Stimulated activated CD8-positive, alpha-beta memory T cell treated with anti-CD3 and anti-CD28 coated beads, Interleukin-12 subunit alpha, Interleukin-12 subunit beta, amount 100 ng/mL, for 4 hours (primary cell): ENCODE results near the gene SIX4.
"Not testable (repeated sequence)": the region's sequence is repeated elsewhere in the genome, so short reads cannot be mapped to it uniquely, and the experiment has no call there.

ENCODE experiments used
- DNase-seq: peaks from one replicate; pipeline ENCODE4 v3.0.0-alpha.2; 2020; ENCODE audit warnings: low read depth

SIX4 gene

DNA sequence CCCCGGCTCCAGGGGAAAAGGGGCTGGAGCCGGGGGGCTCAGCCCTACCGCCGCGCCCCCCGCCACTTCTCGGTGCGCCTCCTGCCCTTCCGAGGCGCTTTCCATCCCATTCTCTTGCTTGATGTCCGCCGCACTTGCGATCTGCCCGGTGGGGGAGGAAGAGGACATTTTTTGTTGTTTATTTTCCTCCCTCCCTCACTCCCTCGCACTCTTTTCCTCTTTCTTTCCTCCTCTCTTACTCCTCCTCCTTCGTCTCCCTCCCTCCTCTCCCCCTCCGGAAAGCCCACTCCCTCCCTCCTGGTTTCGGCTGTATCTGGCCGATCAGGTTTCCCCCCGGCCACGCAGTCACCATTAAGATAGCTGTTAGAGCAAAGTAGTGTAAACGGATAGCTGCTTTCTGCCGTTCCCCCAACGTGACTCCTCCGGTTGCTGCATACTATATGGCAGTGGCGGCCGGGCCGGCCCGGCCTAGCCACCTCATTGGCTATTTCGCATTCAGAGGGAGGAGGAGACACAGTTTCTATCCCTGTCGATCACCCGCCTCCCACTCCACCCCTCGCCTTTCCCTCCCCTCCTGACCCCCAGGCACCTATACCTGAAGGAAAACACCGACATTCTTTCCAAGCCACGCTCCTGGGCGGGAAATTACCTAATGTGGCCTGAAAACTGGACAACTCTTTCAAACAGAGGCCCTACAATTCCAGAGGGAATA, at the start of gene SIX4:
SIX4 (minus strand) TSS at position 445 of the 712 bp plus-strand sequence; CDS start at position 168, 277 bp downstream.
- DNase-seq: no peak

DNA sequence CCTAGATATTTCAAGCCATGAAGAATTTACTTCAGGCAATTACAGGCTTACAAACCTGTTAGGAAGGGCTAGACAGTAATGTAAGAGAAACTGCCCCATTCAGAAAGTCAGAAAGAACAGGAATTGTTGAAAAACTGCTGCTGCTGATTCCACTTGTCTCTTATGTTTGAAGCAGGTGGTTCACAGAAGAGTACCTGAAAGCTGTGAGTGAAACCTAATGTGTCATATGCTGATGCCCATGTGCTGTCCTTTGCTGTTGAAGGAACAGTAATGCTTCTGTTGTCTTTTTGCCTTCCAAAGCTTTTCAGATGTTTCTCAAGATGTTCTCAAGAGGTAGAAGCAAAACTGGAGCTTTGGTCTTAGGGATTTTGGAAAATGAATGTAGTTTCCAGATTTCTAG, 49.4 kb upstream of the SIX4 start:
- DNase-seq: no peak

DNA sequence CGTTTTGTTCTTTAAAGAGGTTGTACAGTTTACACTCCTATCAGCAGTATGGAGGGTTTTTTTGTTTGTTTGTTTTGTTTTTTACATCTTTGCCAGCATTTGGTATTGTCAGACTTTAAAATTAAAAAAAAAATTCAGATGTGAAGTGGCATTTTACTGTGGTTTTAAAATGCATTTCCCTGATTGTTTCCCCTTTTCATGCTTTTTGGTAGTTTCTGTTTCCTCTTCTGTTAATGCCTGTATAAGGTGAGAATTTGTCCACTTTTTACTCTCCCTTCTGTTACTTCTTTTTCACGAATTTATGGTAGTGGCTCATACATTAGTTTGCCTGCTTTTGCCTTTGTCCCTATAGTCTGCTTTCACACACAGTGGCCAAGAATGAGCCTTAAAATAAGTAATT, 47.0 kb upstream of the SIX4 start:
- DNase-seq: no peak

DNA sequence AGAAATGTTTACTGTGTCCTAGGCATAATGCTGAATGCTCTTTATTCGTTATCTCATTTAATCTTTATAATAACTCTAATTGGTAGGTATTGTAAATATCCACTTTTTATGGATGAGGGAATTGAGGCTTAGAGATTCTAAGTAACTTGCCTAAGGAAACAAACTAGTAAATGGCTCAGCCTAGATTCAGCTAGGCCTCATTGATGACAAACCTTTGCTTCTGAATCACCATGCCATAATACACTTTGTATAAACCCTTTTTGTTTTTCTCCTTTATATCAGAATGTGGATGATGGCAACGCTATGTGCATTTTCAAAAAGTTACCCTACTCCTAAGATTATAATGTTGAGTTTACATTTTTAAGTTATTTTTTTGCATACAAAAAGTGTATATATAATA, 44.5 kb upstream of the SIX4 start:
- no peak for DNase-seq

DNA sequence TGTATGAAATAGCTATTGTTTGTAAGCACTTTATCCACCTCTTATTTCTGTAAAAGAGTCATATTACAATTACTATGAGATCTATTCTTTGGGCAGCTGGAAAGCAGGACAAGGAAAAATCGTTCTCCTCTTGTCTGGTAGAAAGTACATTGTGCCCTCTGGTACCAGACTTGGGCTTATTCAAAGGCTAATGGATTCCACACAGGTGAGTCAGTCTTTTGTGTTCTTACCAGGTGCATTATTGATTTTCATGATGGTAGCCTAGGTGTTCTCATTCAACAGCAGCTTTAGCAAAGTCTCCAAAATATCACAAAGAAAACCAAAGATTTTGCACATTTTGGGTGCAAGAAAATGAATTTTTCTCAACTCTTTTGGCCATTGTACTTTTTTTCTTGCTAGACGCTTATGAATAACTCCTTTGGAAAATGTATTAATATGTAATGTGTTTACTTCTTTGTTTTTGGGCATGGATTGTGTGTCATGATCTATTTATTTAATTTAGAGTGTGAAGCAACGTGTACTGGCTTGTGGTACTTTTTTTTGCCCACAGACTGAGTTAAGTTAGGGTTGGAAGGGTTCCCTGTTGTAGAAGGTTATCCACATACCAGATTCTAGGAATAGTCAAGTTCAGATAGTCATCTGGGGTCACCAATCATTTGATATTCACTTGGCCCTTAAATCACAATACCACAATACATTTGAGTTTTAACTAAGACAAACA, 36.7 kb upstream of the SIX4 start:
- DNase-seq: no peak

DNA sequence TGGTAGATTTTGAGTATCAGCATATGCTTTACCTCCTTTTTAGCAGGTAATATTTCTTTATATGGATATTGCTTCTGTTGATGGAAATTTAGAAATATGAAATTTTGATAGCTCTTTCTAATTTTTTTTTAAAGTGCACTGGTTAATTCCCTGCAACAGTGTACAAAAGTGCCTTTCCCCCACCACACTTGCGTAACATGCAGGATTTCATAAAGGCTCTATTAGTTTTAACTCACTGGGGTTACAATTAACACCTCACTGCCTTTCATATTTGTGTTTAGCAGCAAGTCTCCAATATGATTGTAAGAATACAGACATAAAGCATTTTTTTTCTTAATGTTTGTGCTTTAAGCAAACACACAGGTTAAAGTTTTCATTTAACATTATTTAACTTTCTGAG, 36.1 kb upstream of the SIX4 start:
- no peak for DNase-seq

DNA sequence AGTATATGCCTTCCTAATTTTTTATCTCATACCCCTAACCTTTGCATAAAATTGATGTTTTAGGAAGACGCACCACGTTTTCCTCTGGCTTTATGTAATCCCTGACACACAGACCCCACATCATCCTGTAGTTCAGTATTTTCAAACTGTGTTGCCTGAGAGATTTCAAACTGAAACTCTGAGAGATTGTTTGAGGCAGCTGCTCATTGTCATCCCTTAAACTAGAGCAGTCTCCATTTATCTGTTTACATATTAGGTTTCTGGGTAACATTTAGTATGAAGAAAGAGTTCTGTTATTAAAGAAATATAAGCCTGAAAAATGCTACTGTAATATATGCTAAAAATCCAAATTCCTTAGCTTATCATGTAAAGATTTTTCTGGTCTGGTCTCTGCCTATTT, 34.7 kb upstream of the SIX4 start:
- DNase-seq: no peak

DNA sequence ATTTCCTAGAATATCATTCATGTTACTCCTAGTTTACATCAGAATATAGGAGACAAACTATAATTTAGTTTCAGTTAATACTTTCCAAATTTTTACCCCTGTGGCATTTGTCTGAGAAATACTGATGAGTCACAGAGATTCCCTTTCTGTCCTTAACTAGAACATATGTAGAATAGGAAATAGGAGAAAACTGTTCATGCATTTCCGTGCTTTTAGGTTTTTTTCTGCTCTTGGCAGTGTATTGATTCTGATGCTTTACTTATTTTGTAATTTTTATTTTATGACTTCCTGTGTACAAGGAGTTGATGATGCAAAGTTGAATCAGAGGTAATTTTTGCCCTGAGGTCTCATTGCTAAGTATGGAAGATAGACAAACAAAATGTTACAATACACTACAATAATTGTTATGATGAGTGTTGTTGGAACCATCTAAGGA, 33.4 kb upstream of the SIX4 start:
- no peak for DNase-seq

DNA sequence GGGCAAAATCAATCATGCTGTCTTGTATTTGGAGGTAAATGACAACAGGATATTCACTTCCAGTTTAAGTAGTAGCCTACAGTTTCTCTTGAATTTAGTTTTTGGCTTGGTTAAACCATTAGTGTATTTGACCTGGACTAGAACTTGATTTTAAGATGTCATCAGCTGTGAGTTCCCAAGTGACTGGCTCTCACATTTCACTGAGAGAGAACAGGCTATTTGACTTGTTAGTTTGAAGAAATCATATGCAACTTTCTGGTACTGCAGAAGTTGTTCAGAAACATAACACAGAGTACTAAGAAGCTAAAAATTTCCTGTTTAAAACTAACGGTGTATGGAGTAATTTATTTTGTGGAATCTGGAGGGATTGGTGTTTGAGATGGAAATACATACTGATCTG, 32.7 kb upstream of the SIX4 start:
- DNase-seq: no peak

DNA sequence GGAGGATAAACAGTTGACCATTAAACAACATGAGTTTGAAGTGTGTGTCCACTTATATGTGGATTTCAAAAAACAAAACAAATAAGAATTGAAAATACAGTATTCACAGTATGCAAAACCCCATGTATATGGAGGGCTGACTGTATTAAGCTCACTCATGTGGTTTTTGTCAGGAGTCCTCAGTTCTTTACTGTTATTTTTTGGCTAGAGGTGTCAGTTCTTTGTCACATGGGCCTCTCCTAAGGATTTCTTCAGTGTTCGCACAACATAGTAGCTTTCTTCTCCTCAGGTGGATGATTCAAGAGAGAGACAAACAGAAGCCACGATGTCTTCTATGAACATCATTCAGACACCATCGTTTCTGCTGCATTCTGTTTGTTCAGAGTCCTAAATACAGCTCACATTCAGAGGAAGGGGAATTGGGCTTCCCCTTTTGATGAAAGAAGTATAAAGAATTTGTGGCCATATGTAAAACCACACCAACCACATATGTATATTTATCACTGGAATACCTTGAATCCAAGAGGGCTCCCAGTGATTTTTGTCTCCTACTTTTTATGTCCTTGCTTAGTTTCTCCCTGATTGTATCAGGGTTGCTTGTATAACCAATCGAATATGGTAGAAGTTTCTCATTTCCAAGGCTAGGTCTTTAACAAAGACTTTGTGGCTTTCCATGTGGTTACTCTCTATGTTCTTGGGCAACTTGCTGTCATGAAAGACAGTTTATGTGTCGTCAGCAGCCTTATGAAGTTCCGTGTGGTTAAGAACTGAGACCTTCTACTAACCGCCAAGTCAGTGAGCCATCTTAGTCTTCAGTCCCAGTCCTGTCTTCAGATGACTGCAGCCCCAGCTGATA, 29.3 kb upstream of the SIX4 start:
- peak; percentile 23 for DNase-seq

DNA sequence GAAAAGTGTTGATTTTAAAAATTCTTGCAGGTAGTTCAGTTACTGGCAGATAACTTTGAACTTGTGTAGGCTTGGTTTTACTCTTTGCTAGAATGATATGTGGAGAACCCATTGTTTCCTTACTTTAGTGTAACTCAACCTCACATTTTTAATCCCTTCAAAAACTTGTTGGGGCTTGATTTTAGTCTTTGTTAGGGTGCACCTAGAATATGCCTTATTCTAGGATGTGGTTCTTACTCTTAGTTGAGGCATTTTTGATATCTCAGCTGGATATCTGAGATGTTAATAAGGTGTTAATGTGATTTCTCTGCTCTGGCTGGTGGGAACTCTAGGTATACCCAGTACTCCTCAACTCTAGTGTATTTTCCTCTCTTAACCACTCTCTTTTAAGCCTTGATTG, 20.4 kb upstream of the SIX4 start:
- DNase-seq: no peak

DNA sequence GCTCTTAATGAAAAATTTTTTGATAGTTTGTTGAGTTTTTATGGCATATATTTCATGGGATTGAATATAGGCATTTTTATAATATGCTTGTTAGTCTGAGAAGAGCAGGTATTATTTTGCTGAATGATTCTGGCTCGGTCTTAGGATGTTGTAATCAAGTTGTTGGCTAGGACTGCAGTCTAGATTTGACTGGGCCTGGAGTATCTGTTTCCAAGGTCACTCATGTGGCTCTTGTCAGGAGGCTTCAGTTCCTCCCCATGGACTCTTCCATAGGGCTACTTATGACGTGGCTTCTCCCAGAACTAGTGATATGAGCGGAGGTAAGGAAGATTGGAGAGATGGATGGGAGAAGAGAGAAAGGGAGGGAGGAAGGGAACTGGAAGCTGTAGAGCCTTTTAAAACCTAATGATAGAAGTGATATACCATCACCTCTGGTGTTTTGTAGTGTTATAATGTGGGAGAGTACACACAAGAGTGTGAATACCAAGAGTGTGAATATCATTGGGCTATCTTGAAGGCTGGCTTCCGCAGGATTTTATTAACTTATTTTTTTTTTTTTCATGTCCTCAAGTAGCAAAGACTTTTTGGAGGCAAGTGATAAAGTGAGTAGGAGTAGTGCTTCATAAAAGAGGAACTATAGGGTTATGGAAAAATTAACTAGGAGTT, 14.8 kb upstream of the SIX4 start:
- DNase-seq: no peak

DNA sequence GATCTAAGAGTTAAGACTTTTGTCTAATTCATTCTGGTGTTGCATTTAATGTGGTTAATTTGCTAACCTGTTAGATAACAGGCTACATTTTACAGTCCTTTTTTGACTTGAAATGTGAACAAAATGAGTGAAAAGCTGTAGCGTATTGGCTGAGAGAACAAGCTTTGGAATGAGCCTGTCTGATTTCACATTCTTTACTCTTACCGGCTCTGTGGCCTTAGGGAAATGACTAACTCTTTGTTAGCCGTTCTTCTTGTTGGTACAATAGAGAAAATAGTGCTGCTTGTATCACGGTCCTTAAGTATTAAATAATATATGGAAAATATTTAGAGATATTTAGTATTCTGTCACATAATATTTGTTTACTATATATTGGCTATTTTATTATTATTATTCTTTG, 12.3 kb upstream of the SIX4 start:
- no peak for DNase-seq

DNA sequence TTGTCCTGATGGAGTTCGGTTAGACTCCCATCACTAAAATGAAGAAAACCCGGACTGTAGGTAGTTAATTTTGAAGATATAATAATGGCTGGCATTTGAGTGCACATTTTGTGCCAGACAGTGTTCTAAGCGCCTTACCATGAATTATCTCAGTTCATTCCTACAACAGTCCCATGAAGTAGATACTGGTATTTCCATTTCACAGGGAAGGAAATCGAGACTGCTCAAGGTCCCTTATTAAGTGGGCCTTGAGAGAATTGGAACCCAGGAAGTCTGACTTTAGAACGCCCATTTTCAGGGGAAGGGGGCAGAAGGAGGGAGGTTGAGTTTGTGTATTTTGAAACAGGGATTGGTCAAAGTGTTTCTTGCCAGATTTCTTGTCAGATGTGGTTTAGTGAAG, 11.3 kb upstream of the SIX4 start:
- DNase-seq: no peak

DNA sequence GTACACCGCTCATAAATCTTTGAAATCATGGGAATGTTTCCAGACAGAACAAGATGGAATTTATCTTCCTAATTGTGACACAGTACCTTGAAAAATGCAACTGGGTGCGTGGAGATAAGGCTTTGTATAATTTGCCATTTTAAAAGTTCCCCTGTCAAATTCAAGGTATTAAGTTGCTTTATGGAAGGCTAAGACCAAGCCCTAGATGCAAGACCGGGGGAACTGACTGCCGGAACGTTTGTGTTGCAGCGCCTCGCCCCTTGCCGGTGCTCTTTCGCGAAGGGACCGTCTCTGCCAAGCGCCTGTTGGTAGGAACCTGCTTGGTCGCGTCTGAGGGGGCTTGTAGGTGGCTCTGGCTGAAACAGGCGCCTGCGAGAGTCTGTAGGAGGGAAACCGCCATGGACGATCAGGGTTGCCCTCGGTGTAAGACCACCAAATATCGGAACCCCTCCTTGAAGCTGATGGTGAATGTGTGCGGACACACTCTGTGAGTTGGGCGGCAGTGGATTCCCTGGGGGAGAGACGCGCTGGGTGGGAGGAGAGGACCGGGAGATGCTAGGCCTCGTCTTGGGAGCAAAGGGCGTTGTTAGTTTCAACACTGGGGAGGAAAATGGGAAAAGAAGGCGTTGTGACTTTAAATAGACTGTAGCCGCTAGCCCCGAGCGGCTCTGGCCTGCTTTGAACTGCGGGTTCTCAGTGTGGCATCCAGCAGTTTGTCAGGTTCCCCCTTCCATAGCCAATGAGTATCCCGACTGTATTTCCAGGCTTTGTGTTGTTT, 10.5 kb upstream of the SIX4 start, which contains the start of gene MNAT1:
MNAT1 (plus strand) TSS at position 297 of the 778 bp plus-strand sequence; CDS start at position 399, 102 bp downstream.
- peak; percentile 62 for DNase-seq

DNA sequence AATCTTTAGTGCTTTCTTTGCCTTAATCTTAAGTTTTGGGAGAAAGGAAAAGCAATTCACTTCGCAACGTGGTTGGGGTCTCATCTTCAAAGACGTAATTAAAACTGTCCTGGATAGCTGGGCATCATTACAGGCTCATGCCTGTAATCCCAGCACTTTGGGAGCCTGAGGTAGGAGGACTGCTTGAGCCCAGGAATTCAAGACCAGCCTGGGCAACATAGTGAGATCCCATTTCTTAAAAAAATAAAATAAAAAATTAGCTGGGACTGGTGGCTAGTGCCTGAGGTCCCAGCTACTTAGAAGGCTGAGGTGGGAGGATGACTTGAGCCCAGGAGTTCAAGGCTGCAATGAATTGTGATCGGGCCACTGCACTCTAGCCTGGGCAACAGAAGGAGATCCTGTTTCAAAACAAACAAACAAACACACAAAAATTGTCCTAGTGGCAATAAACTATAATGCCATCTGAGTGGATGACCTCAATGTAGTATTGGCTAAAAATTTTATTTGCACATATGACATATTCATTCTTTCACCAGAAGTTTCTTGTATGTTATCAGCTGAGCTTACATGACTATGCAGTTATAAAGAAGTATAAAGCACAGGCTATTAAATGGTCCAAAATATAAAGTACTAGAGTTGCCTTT, 8.8 kb upstream of the SIX4 start:
- DNase-seq: no peak

DNA sequence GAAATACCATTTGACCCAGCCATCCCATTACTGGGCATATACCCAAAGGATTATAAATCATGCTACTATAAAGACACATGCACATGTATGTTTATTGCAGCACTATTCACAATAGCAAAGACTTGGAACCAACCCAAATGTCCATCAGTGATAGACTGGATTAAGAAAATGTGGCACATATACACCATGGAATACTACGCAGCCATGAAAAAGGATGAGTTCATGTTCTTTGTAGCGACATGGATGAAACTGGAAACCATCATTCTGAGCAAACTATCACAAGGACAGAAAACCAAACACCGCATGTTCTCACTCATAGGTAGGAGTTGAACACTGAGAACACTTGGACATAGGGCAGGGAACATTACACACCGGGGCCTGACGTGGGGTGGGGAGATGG, 7.1 kb upstream of the SIX4 start:
- not testable (repeated sequence) for DNase-seq

DNA sequence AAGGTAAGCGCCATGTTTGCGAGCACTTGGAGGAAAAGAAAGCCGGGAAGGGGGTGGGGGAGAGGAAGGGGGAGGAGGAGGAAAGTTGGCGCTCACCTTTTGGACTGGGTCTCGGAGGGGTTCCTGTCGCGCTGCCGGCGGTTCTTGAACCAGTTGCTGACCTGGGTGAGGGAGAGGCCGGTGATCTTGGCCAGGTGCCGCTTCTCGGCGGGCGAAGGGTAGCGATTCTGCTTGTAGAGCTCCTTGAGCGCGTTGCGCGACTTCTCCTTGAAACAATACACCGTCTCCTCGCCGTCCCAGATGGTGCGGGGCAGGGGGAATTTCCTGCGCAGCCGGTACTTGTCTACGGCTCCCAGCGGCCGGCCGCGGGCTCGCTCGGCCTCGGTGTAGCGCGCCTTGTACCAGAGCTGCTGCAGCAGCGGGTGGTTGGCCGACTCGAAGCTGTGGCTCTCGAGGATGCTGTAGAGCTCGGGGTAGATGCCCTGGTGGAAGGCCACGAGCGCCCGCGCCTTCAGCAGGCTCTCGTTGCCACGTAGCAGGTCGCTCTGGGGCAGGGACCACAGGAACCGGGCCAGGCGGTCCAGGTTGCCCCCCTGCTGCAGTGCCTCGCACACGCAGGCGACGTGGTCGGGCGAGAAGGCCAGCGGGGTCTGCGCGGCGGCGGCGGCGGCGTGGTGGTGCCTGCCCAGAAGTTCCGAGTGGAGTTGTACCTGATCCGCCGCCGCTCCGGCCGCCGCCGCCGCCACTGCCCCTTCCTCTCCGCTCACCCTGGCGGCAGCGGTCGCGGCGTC, 840 bp downstream of the SIX4 start:
- DNase-seq: no peak

DNA sequence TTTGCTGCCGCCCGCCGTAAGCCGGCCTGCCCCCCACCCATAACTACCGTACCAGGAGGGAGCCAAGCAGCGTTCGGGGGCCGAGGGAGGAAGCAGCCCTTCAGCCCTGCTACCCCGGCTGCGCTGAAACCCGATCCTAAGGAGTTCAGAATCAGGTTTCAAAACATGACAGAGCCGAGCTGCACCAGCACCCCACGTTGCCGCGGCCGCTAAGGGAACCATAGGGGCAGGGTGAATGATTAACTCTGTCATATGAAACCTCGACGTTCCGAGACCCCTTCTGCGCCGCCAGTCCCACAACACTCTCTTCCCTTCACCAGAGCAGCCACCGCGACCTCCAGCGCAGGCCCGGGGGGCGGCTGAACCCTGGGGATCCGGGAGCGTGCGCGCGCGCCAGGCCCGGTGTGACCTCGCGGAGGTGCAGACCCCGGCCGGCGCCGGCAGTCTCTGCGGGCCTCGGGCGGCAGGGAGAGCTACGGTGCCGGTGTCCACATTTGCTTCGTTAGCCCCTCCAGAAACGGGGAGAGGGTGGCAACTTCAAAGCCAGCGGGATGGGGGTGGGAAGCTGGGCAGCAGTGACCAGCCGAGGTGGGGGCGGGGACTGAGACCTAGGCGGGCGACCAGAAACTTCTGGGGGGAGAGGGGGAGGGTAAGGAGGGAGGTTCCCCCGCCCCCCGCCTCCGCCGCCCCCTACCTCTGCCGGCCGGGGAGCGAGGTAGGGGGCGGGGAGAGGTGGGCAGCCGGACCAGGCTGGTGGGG, 1.6 kb downstream of the SIX4 start:
- no peak for DNase-seq

DNA sequence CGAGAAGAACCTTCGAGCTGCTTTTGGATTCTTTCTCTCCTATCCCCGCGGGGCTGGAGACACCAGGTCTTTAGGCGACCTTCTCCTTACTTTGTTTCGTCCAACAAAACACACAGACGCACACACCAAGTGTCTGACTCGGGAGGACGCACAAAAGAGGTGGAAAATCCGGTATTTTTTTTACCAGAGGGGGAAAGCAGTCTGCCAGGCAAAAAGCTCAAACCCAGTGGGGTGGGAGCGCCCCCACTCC, 2.1 kb downstream of the SIX4 start:
- no peak for DNase-seq
